ENCODE measurements around the gene PTAR1.

PTAR1 gene

GRCh38 chr9:69731348-69731747 lies 28.5 kb downstream of the PTAR1 start:
- peaks cover 48% of the 10 kb centered on the region for H3K36me3 Mint-ChIP-seq (ENCODE audit: low read depth)
- no peaks in the 10 kb centered on the region for H3K9me3 Mint-ChIP-seq
- H3K4me1 Mint-ChIP-seq, result no peaks in the 10 kb centered on the region
- H3K27me3 Mint-ChIP-seq (ENCODE audit: low read depth), result no peaks in the 10 kb centered on the region
- no peak overlapping the region for H3K27ac Mint-ChIP-seq
- no peak overlapping the region for H3K4me3 Mint-ChIP-seq
- no peak for TF ChIP-seq CTCF (IDR thresholded peaks at IDR 0.05; ENCODE audit: unreplicated experiment in 3 of 3)

GRCh38 chr9:69719983-69720382 lies 39.8 kb downstream of the PTAR1 start:
- no peaks in the 10 kb centered on the region for H3K27me3 Mint-ChIP-seq (ENCODE audit: low read depth)

GRCh38 chr9:69719367-69719766 lies 40.4 kb downstream of the PTAR1 start:
- peaks cover 8% of the 10 kb centered on the region for H3K9me3 Mint-ChIP-seq
- H3K4me3 Mint-ChIP-seq, result no peak overlapping the region
- TF ChIP-seq CTCF (IDR thresholded peaks at IDR 0.05; ENCODE audit: unreplicated experiment in 3 of 3), result no peak
- no peaks in the 10 kb centered on the region for H3K4me1 Mint-ChIP-seq
- H3K36me3 Mint-ChIP-seq (ENCODE audit: low read depth), result peaks cover 74% of the 10 kb centered on the region
- H3K27ac Mint-ChIP-seq, result no peak overlapping the region
- H3K27me3 Mint-ChIP-seq (ENCODE audit: low read depth), result no peaks in the 10 kb centered on the region

More at GRCh38 chr9:69719983-69720382, 39.8 kb downstream of the PTAR1 start:
- no peak overlapping the region for H3K4me3 Mint-ChIP-seq
- H3K4me1 Mint-ChIP-seq, result no peaks in the 10 kb centered on the region
- H3K9me3 Mint-ChIP-seq, result peaks cover 8% of the 10 kb centered on the region
- peak overlapping the region in 2 of 3 experiments; percentile 11 to 80 for H3K27ac Mint-ChIP-seq
- no peak for TF ChIP-seq CTCF (IDR thresholded peaks at IDR 0.05; ENCODE audit: unreplicated experiment in 3 of 3)
- H3K36me3 Mint-ChIP-seq (ENCODE audit: low read depth), result peaks cover 74% of the 10 kb centered on the region

GRCh38 chr9:69718218-69718617 lies 41.6 kb downstream of the PTAR1 start:
- peaks cover 8% of the 10 kb centered on the region for H3K9me3 Mint-ChIP-seq
- no peak for TF ChIP-seq CTCF (IDR thresholded peaks at IDR 0.05; ENCODE audit: unreplicated experiment in 3 of 3)
- H3K4me3 Mint-ChIP-seq, result no peak overlapping the region
- H3K27ac Mint-ChIP-seq, result peak overlapping the region in 1 of 3 experiments; percentile 13
- peaks cover 70% of the 10 kb centered on the region for H3K36me3 Mint-ChIP-seq (ENCODE audit: low read depth)
- no peaks in the 10 kb centered on the region for H3K4me1 Mint-ChIP-seq
- no peaks in the 10 kb centered on the region for H3K27me3 Mint-ChIP-seq (ENCODE audit: low read depth)

GRCh38 chr9:69715825-69716224 lies 44.0 kb downstream of the PTAR1 start:
- H3K9me3 Mint-ChIP-seq, result peaks cover 7% of the 10 kb centered on the region
- H3K4me1 Mint-ChIP-seq, result no peaks in the 10 kb centered on the region
- no peak for TF ChIP-seq CTCF (IDR thresholded peaks at IDR 0.05; ENCODE audit: unreplicated experiment in 3 of 3)
- no peak overlapping the region for H3K4me3 Mint-ChIP-seq
- no peak overlapping the region for H3K27ac Mint-ChIP-seq
- H3K36me3 Mint-ChIP-seq (ENCODE audit: low read depth), result peaks cover 56% of the 10 kb centered on the region
- H3K27me3 Mint-ChIP-seq (ENCODE audit: low read depth), result no peaks in the 10 kb centered on the region

- H3K4me1 Mint-ChIP-seq, result no peaks in the 10 kb centered on the region
- H3K27me3 Mint-ChIP-seq (ENCODE audit: low read depth), result no peaks in the 10 kb centered on the region
- peaks cover 48% of the 10 kb centered on the region for H3K36me3 Mint-ChIP-seq (ENCODE audit: low read depth)
- no peak overlapping the region for H3K4me3 Mint-ChIP-seq
- TF ChIP-seq CTCF (IDR thresholded peaks at IDR 0.05; ENCODE audit: unreplicated experiment in 3 of 3), result no peak
- H3K9me3 Mint-ChIP-seq, result peaks cover 4% of the 10 kb centered on the region
- no peak overlapping the region for H3K27ac Mint-ChIP-seq
These were observed 44.7 kb downstream of the PTAR1 start for GRCh38 chr9:69715096-69715495.

All from nephron (organoid).